Smooth muscle cell (in vitro differentiated cells): ENCODE measurements around the gene NEDD4L. TPM values are rescaled to one million over a fixed set of nuclear protein-coding genes. Genes with fewer than 3 reads are reported as not detected.

Experiments
- DNase-seq: peaks from one replicate; lab custom pipeline; 2025; ENCODE audit not compliant: unreplicated experiment; lab: John Stamatoyannopoulos, UW
- H2AFZ ChIP-seq: fragments of 200-600 bp; sonication (generic); 2 replicates; pipeline ENCODE4 v1.6.0; 2016; ENCODE audit warnings: antibody characterized with exemption, low read depth, mild to moderate bottlenecking
- H3F3A ChIP-seq: fragments of 200-600 bp; sonication (generic); 2 replicates; pipeline ENCODE4 v1.6.0; 2017; ENCODE audit warnings: antibody characterized with exemption, low read depth
- H3K27ac ChIP-seq: fragments of 200-600 bp; sonication (generic); 2 replicates; pipeline ENCODE4 v1.5.1; 2016; ENCODE audit warnings: low read depth, mild to moderate bottlenecking
- H3K27me3 ChIP-seq: fragments of 200-600 bp; sonication (generic); 2 replicates; pipeline ENCODE4 v1.6.1; 2016; ENCODE audit warnings: low read depth, mild to moderate bottlenecking
- H3K36me3 ChIP-seq: fragments of 200-600 bp; sonication (generic); 2 replicates; pipeline ENCODE4 v1.5.1; 2016; ENCODE audit warnings: low read depth
- H3K4me1 ChIP-seq: fragments of 200-600 bp; sonication (generic); 2 replicates; pipeline ENCODE4 v1.5.1; 2016; ENCODE audit warnings: low read depth
- H3K4me2 ChIP-seq: fragments of 200-600 bp; sonication (generic); 2 replicates; pipeline ENCODE4 v1.6.0; 2016; ENCODE audit warnings: mild to moderate bottlenecking
- H3K4me3 ChIP-seq: fragments of 200-600 bp; sonication (generic); 2 replicates; pipeline ENCODE4 v1.5.1; 2016; ENCODE audit warnings: mild to moderate bottlenecking
- H3K79me2 ChIP-seq: fragments of 200-600 bp; sonication (generic); 2 replicates; pipeline ENCODE4 v1.6.0; 2016; ENCODE audit warnings: low read depth, mild to moderate bottlenecking
- H3K9ac ChIP-seq: fragments of 200-600 bp; sonication (generic); 2 replicates; pipeline ENCODE4 v1.6.0; 2016; ENCODE audit warnings: low read depth
- H3K9me3 ChIP-seq: fragments of 200-600 bp; sonication (generic); replicated peaks from 2 replicates; pipeline ENCODE4 v1.5.1; 2016; ENCODE audit warnings: low read depth
- H4K20me1 ChIP-seq: fragments of 200-600 bp; sonication (generic); 2 replicates; pipeline ENCODE4 v1.6.0; 2016; ENCODE audit warnings: low read depth
- WGBS: methylation state at CpG from one replicate; pipeline ENCODE4 v1.1.7; 2016; ENCODE audit warnings: low lambda C conversion rate; 5-methylcytosine and 5-hydroxymethylcytosine counted together
- polyA plus RNA-seq: library from polyadenylated mRNA; unstranded; fragments of >200 nt; fragmentation: Nextera tagmentation; extraction: Ambion mirVana; gene quantifications from 2 replicates; pipeline ENCODE4 v1.2.1, GENCODE V29; 2016
- total RNA-seq: library from RNA; depleted of rRNA; stranded (reverse); fragments of >200 nt; gene quantifications from 2 replicates; pipeline ENCODE4 v1.2.3, GENCODE V29; 2014
- TF ChIP-seq, protein P1 (sequence below): fragments of 200-600 bp; sonication (generic); IDR thresholded peaks from 2 replicates; pipeline ENCODE4 v1.5.1; 2017; ENCODE audit warnings: borderline replicate concordance, mild to moderate bottlenecking, antibody characterized with exemption; ENCODE audit not compliant: insufficient read depth, poor library complexity, severe bottlenecking

The NEDD4L gene
- total and polyA plus RNA-seq, 2 experiments from 2014 or later: 8.7 to 41.3 TPM

GRCh38 chr18:58180738-58181353 is 136.8 kb downstream of the NEDD4L start:
- Histone ChIP-seq H3K9me3 (no peaks in the 10 kb centered on the region), H3K27me3 (no peaks in the 10 kb centered on the region), H3K4me2 (no peak overlapping the region), H2AFZ (no peak overlapping the region), H3K79me2 (no peaks in the 10 kb centered on the region), H4K20me1 (no peaks in the 10 kb centered on the region), H3K9ac (no peak overlapping the region), H3F3A (no peaks in the 10 kb centered on the region), H3K4me3 (no peak overlapping the region), H3K36me3 (no peaks in the 10 kb centered on the region), H3K4me1 (peaks cover 12% of the 10 kb centered on the region), H3K27ac (no peak overlapping the region)
- TF ChIP-seq, protein P1, sequence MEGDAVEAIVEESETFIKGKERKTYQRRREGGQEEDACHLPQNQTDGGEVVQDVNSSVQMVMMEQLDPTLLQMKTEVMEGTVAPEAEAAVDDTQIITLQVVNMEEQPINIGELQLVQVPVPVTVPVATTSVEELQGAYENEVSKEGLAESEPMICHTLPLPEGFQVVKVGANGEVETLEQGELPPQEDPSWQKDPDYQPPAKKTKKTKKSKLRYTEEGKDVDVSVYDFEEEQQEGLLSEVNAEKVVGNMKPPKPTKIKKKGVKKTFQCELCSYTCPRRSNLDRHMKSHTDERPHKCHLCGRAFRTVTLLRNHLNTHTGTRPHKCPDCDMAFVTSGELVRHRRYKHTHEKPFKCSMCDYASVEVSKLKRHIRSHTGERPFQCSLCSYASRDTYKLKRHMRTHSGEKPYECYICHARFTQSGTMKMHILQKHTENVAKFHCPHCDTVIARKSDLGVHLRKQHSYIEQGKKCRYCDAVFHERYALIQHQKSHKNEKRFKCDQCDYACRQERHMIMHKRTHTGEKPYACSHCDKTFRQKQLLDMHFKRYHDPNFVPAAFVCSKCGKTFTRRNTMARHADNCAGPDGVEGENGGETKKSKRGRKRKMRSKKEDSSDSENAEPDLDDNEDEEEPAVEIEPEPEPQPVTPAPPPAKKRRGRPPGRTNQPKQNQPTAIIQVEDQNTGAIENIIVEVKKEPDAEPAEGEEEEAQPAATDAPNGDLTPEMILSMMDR: peak; percentile 90
- no peak for DNase-seq
- 54% methylated on average over 5 of the region's 5 CpGs for WGBS

GRCh38 chr18:58181988-58182387 is 138.0 kb downstream of the NEDD4L start:
- no peaks in the 10 kb centered on the region for H3F3A ChIP-seq
- H3K27me3 ChIP-seq: no peaks in the 10 kb centered on the region
- TF ChIP-seq, protein P1: no peak
- no peak overlapping the region for H3K27ac ChIP-seq
- H3K4me2 ChIP-seq: no peak overlapping the region
- no peaks in the 10 kb centered on the region for H3K79me2 ChIP-seq
- H2AFZ ChIP-seq: no peak overlapping the region
- H3K4me3 ChIP-seq: no peak overlapping the region
- H4K20me1 ChIP-seq: no peaks in the 10 kb centered on the region
- H3K9ac ChIP-seq: no peak overlapping the region
- H3K4me1 ChIP-seq: peaks cover 12% of the 10 kb centered on the region
- no peak for DNase-seq
- no peaks in the 10 kb centered on the region for H3K36me3 ChIP-seq
- H3K9me3 ChIP-seq: no peaks in the 10 kb centered on the region
- WGBS: 97% methylated on average over 2 of the region's 2 CpGs

GRCh38 chr18:58183226-58183625 is 139.2 kb downstream of the NEDD4L start:
- TF ChIP-seq, protein P1: no peak
- no peaks in the 10 kb centered on the region for H3K27me3 ChIP-seq
- H3K36me3 ChIP-seq: no peaks in the 10 kb centered on the region
- no peaks in the 10 kb centered on the region for H3F3A ChIP-seq
- no peak overlapping the region for H3K27ac ChIP-seq
- H3K4me1 ChIP-seq: peaks cover 7% of the 10 kb centered on the region
- no peak overlapping the region for H3K4me2 ChIP-seq
- H3K9me3 ChIP-seq: no peaks in the 10 kb centered on the region
- no peak overlapping the region for H2AFZ ChIP-seq
- no peak overlapping the region for H3K9ac ChIP-seq
- no peak for DNase-seq
- H4K20me1 ChIP-seq: no peaks in the 10 kb centered on the region
- H3K79me2 ChIP-seq: no peaks in the 10 kb centered on the region
- over 99% methylated on average over 4 of the region's 4 CpGs for WGBS
- no peak overlapping the region for H3K4me3 ChIP-seq
